H1 (cell line): Measurements from ENCODE around the gene FZD8.
A peak's percentile ranks its signal among the peaks of the same experiment; 100 is the strongest.

Experiments used
- BACH1 ChIP-seq: IDR thresholded peaks from 2 replicates; pipeline ENCODE4 v1.6.1; 2012; ENCODE audit warnings: low read length, improper control_type of control experiment
- CHD2 ChIP-seq: IDR thresholded peaks from 2 replicates; pipeline ENCODE4 v1.6.1; 2012; ENCODE audit warnings: low read length, improper control_type of control experiment
- EP300 ChIP-seq, 2 experiments: IDR thresholded peaks; 1 replicate in 1 of 2; 2 replicates in 1 of 2; pipeline ENCODE4 v1.6.1; 2011 to 2012; ENCODE audit warnings: low read depth in 2 of 2, low read length in 2 of 2, mild to moderate bottlenecking in 2 of 2, borderline replicate concordance in 1 of 2, inconsistent platforms in 1 of 2, moderate library complexity in 1 of 2
- JUN ChIP-seq: IDR thresholded peaks from 2 replicates; pipeline ENCODE4 v1.6.1; 2011; ENCODE audit warnings: low read depth, mild to moderate bottlenecking, improper control_type of control experiment, low read length
- RAD21 ChIP-seq, 2 experiments: IDR thresholded peaks in 1 of 2; conservative IDR thresholded peaks in 1 of 2; 2 replicates each; pipeline ENCODE4 v1.6.1; 2011; ENCODE audit warnings: low read depth in 2 of 2, low read length in 2 of 2, improper control_type of control experiment in 1 of 2, inconsistent platforms in 1 of 2, mild to moderate bottlenecking in 1 of 2, moderate library complexity in 1 of 2
- SRF ChIP-seq: IDR thresholded peaks from 2 replicates; pipeline ENCODE4 v1.6.1; 2011; ENCODE audit warnings: mild to moderate bottlenecking, low read depth, low read length, moderate library complexity
- YY1 ChIP-seq: IDR thresholded peaks from 2 replicates; pipeline ENCODE4 v1.6.1; 2011; ENCODE audit warnings: low read depth, mild to moderate bottlenecking, low read length
- TF ChIP-seq, protein P1 (sequence below), 3 experiments: IDR thresholded peaks; 1 replicate in 2 of 3; 2 replicates in 1 of 3; pipeline versions ENCODE4 v1.5.1 to v1.6.1; 2011; ENCODE audit warnings: low read length in 3 of 3, mild to moderate bottlenecking in 3 of 3, inconsistent platforms in 2 of 3, low read depth in 1 of 3, moderate library complexity in 1 of 3; ENCODE audit not compliant: insufficient read depth in 1 of 3; ENCODE audit errors: control extremely low read depth in 1 of 3
- TF ChIP-seq, protein P2 (sequence below): IDR thresholded peaks from 2 replicates; pipeline ENCODE4 v1.6.1; 2012; ENCODE audit warnings: inconsistent platforms

DNA sequence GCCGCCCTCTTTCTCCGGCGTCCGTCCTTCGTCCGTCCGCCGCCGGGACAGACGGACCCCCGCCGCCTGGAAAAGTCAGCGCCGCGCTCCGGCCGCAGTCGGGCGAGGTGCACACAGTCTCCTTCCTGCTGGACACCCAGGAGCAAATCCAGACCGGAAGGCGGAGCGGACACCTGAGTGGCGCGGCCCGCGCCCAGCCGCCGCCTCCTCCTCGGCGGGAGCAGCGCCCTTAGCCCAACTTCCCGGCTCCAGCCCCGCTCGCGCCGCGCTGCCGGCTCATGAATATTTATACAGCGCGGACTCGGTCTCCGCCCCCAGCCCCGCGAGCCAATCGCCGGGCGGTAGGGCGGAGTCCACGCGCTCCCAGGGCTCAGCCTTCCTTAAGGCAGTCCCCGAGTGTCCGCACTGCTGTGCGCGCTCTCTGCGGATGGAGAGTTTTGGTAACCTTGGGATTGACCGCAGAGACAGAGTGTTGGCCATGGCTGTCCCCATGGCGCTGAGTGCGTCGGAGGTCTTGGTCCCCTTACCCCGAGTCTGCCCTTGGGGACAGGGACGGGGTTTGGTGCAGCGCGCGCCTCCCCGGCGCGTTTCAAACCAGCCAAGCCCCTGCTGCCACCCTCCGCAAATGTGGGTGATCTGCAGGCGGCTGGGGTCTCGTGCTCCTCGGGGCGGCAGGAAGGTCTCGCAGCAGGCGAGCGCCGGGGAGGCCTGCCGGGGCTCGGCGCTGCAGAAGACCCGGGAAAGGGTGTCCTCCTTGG lies at the start of gene FZD8:
- TF ChIP-seq, protein P1, sequence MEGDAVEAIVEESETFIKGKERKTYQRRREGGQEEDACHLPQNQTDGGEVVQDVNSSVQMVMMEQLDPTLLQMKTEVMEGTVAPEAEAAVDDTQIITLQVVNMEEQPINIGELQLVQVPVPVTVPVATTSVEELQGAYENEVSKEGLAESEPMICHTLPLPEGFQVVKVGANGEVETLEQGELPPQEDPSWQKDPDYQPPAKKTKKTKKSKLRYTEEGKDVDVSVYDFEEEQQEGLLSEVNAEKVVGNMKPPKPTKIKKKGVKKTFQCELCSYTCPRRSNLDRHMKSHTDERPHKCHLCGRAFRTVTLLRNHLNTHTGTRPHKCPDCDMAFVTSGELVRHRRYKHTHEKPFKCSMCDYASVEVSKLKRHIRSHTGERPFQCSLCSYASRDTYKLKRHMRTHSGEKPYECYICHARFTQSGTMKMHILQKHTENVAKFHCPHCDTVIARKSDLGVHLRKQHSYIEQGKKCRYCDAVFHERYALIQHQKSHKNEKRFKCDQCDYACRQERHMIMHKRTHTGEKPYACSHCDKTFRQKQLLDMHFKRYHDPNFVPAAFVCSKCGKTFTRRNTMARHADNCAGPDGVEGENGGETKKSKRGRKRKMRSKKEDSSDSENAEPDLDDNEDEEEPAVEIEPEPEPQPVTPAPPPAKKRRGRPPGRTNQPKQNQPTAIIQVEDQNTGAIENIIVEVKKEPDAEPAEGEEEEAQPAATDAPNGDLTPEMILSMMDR (IDR thresholded peaks at IDR 0.05; ENCODE audit: control extremely low read depth in 1 of 3, insufficient read depth in 1 of 3, low read depth in 1 of 3, low read length in 3 of 3) = peak in 1 of 3 experiments; percentile 9; a peak in 1 of 4 replicates
- TF ChIP-seq YY1 (no peak), SRF (no peak), JUN (no peak), EP300 (IDR thresholded peaks at IDR 0.05; ENCODE audit: borderline replicate concordance in 1 of 2, low read depth in 2 of 2, low read length in 2 of 2) (no peak), CHD2 (no peak; the same call in 1 of the 2 replicates), BACH1 (peak; percentile 49; the same call in 1 of the 2 replicates), RAD21 (IDR thresholded peaks at IDR 0.05 in 1 of 2, conservative IDR thresholded peaks at IDR 0.05 in 1 of 2; ENCODE audit: low read depth in 2 of 2, low read length in 2 of 2) (no peak; a peak in 2 of 4 replicates)
- TF ChIP-seq, protein P2, sequence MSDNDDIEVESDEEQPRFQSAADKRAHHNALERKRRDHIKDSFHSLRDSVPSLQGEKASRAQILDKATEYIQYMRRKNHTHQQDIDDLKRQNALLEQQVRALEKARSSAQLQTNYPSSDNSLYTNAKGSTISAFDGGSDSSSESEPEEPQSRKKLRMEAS = peak; percentile 37; the same call in 1 of the 2 replicates
